Pancreas (tissue), 10 donors: ENCODE data around the gene AUTS2. TPM values are rescaled to one million over a fixed set of nuclear protein-coding genes. Genes with fewer than 3 reads are reported as not detected.

Experiments
- ATAC-seq, 4 donors: fragments of 200-7000 bp; cut with Tn5 transposase; one replicate each; pipeline versions ENCODE4 v1.8.0 to v1.9.1; 2020; ENCODE audit warnings: mild to moderate bottlenecking in 4 of 4, moderate library complexity in 4 of 4
- DNase-seq, 6 donors: peaks; one replicate each; pipeline ENCODE4 v3.0.0-alpha.2; 2020
- FAIRE-seq: peaks from 2 replicates; lab custom pipeline; 2012; peaks lifted over from hg19 to GRCh38; lab: Jason Lieb, UNC
- H3K27ac ChIP-seq, 4 donors: fragments of 200-600 bp; sonication (generic); 1 replicate in 3 of 4; 2 replicates in 1 of 4; pipeline versions ENCODE4 v1.5.0 to v1.8.0; 2020
- H3K27me3 ChIP-seq, 4 donors: fragments of 200-600 bp; one replicate each; pipeline ENCODE4 v1.8.0; 2021
- H3K36me3 ChIP-seq, 3 donors: fragments of 200-600 bp; sonication (generic) in 1 of 3; one replicate each; pipeline versions ENCODE4 v1.5.0 to v1.8.0; 2020 to 2021
- H3K4me1 ChIP-seq, 3 donors: fragments of 200-600 bp; one replicate each; pipeline ENCODE4 v1.8.0; 2021
- H3K4me3 ChIP-seq, 4 donors: fragments of 200-600 bp; sonication (generic) in 2 of 4; one replicate each; pipeline versions ENCODE4 v1.5.0 to v1.8.0; 2020 to 2021
- H3K9me3 ChIP-seq, 4 donors: fragments of 200-600 bp; one replicate each; pipeline ENCODE4 v1.8.0; 2021
- WGBS, 2 donors: extraction: QIAGEN DNeasy Blood & Tissue Kit; methylation state at CpG; one replicate each; pipeline ENCODE4 v1.1.7; 2013; 5-methylcytosine and 5-hydroxymethylcytosine counted together
- intact Hi-C, 3 donors: fragments of 100-400 bp; cut with DNase I; formaldehyde crosslinking; loops; one replicate each; pipeline versions ENCODE4 v1.11.1 to v1.14.2; 2022
- polyA plus RNA-seq, 2 donors: library from polyadenylated mRNA; stranded (reverse); fragments of 200-250 nt; gene quantifications; one replicate each; pipeline ENCODE4 v1.2.3, GENCODE V29; 2013
- total RNA-seq, 6 donors: library from RNA; stranded (reverse); fragmentation: NEBNext Ultra II Directional in 4 of 6; extraction: Animal tissue kit (Norgen Biotek cat#: 25700) in 4 of 6; gene quantifications; one replicate each; pipeline versions ENCODE4 v1.2.1 to v1.2.4, GENCODE V29; 2021 to 2023
- TF ChIP-seq, protein P1 (sequence below), 4 donors: fragments of 200-600 bp; sonication (generic) in 3 of 4; IDR thresholded peaks; one replicate each; pipeline versions ENCODE4 v1.5.0 to v1.8.0; 2021; ENCODE audit warnings: antibody characterized with exemption in 4 of 4
- donor health status: healthy with polysubstance abuse.
- donor health status: DM: no; HTN: no; CAD: no; lungs with moderate emphysema.
- donor health status: DM: no; HTN: no; CAD: no.
- donor health status: control.
- donor health status: control.
- donor health status: Bipolar disorder and iron deficiency.
- donor health status: DM: yes; HTN: yes; CAD: no.
- donor health status: DM: no; HTN: no; CAD: no.
- donor health status: DM: no; HTN: no; CAD: no.
- donor health status: DM: yes; HTN: yes; CAD: no.

The AUTS2 gene
- total and polyA plus RNA-seq, 8 donors = 5.8 to 16.8 (median 9.9) TPM

DNA sequence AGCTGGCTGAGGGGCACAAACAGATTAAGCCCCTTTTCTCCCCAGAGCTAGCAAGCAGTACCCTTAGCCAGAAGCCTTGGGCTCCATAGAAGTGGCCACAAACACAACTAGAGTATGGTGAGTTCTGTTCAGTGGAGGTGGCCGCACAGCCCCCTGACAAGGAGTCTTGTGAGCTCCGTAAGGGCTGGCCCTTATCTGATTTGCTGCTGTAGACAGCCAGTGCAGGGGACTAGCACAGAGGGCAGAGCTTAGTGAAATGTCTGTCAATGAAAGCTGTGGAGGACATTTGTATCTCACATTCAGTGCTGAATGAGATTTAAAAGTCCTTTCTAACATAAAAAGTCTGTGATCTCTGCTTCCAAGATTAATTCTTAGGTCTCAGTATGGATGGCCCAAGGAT lies 137.3 kb downstream of the AUTS2 start:
- WGBS, 2 donors = 79 to 95% methylated on average over 2 of the region's 2 CpGs
- Histone ChIP-seq H3K36me3 (no peaks in the 10 kb centered on the region), H3K9me3 (no peaks in the 10 kb centered on the region), H3K4me3 (no peak overlapping the region), H3K27me3 (no peaks in the 10 kb centered on the region), H3K27ac (no peak overlapping the region), H3K4me1 (peaks cover 11 to 17% (median 13%) of the 10 kb centered on the region in 3 donors)
- FAIRE-seq (no peak), ATAC-seq (no peak), DNase-seq (no peak)
- TF ChIP-seq, protein P1, sequence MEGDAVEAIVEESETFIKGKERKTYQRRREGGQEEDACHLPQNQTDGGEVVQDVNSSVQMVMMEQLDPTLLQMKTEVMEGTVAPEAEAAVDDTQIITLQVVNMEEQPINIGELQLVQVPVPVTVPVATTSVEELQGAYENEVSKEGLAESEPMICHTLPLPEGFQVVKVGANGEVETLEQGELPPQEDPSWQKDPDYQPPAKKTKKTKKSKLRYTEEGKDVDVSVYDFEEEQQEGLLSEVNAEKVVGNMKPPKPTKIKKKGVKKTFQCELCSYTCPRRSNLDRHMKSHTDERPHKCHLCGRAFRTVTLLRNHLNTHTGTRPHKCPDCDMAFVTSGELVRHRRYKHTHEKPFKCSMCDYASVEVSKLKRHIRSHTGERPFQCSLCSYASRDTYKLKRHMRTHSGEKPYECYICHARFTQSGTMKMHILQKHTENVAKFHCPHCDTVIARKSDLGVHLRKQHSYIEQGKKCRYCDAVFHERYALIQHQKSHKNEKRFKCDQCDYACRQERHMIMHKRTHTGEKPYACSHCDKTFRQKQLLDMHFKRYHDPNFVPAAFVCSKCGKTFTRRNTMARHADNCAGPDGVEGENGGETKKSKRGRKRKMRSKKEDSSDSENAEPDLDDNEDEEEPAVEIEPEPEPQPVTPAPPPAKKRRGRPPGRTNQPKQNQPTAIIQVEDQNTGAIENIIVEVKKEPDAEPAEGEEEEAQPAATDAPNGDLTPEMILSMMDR (IDR thresholded peaks at IDR 0.05) = no peak
- intact Hi-C loops = no loop called here

DNA sequence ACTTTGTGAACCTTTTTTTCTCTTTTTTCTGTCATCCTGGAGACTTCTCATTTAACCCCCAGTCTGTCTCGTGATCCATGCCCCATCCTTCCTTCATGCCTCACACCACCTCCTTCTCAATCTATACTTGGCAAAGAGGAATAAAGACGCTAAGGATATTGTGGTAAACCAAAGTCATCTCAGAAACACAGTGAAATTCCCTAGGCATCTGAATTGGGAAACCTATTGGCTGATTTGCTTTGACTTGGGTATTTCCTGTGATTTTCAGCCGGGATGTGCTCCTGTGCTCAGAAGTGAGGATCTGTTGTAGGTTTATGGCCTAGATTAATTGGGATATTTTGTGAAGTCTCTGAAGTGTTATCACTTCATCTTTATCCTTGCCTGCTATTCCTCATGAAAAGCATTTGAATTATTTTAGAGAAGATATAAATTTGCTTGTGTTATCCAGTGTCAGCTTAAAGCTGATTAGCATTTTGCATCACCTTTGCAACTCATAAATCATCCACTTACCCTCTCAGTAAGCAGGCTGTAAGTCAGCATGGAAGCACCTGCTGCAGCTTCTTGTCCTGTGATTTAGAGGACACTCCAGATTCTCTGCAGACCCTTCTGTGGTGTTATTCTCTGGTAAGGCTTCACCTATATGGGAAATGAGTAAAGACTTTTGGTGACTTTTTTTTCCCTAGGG lies 138.0 kb downstream of the AUTS2 start:
- no peaks in the 10 kb centered on the region for H3K36me3 ChIP-seq
- peaks cover 11 to 17% (median 13%) of the 10 kb centered on the region in 3 donors for H3K4me1 ChIP-seq
- H3K27me3 ChIP-seq = no peaks in the 10 kb centered on the region
- no peaks in the 10 kb centered on the region for H3K9me3 ChIP-seq
- no peak for FAIRE-seq
- 85 to 91% methylated on average over 3 of the region's 3 CpGs for WGBS, 2 donors
- intact Hi-C loops = no loop called here
- H3K27ac ChIP-seq = no peak overlapping the region
- H3K4me3 ChIP-seq = no peak overlapping the region
- TF ChIP-seq, protein P1 (IDR thresholded peaks at IDR 0.05) = no peak
- no peak for ATAC-seq
- no peak for DNase-seq

DNA sequence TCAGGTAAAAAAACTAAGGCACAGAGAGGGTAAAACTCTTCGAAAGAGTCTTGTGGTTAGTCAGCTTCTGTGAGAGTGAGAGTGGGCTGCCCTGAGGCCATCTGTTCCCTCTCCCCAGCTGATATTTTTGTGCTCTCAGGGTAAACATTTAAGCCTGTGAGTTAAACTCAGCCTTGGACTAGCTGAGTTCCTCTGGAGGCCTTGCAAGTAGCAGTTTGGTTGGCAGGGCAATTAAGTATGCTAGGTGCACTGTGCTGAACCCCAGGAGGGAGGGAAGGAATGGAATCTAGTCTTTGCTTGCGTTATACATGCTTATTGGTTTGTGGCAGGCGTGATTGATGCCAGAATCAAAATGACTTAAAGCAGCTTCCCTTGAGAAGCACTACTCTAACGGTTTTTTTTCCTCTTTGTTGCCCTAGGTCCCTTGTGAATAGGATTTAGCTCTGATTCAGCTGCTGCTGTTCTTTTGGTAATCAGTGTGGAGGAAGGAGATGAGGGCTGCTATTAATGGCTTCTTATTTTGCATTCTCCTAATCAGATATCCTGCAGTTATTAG lies 140.2 kb downstream of the AUTS2 start:
- Histone ChIP-seq H3K27me3 (no peaks in the 10 kb centered on the region), H3K36me3 (no peaks in the 10 kb centered on the region), H3K4me3 (no peak overlapping the region), H3K27ac (no peak overlapping the region), H3K9me3 (no peaks in the 10 kb centered on the region), H3K4me1 (peaks cover 8 to 17% (median 11%) of the 10 kb centered on the region in 3 donors)
- FAIRE-seq (no peak), DNase-seq (peak in 1 of 6 donors; percentile 11), ATAC-seq (peak; percentile 51 to 83 (median 73))
- intact Hi-C loops = no loop called here
- WGBS, 2 donors = 32 to 33% methylated on average over 4 of the region's 4 CpGs
- TF ChIP-seq, protein P1 (IDR thresholded peaks at IDR 0.05) = no peak

DNA sequence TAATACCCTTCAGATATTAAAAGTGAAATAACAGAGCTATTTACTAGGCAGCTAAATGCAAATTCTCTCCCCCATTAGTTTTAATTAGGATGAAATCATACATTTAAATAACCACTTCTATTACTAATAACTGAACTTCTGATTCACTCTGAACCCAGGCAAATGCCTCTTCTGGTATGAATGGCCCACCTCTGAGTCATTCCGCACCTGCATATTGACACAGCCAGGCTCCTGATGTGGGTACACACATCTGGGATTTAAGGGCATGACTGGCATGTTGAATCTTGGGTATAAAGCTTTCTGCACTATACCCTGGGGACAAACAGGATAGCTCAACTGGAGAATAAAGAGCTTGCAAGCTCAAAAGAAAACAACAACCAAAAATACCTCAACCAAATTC lies 140.9 kb downstream of the AUTS2 start:
- H3K4me3 ChIP-seq = no peak overlapping the region
- no peak overlapping the region for H3K27ac ChIP-seq
- ATAC-seq = peak; percentile 55 to 79 (median 73)
- intact Hi-C loops = no loop called here
- H3K9me3 ChIP-seq = no peaks in the 10 kb centered on the region
- TF ChIP-seq, protein P1 (IDR thresholded peaks at IDR 0.05) = no peak
- FAIRE-seq = no peak
- H3K4me1 ChIP-seq = peaks cover 8 to 17% (median 11%) of the 10 kb centered on the region in 3 donors
- no peaks in the 10 kb centered on the region for H3K36me3 ChIP-seq
- 52 to 60% methylated on average over 1 of the region's 1 CpG for WGBS, 2 donors
- DNase-seq = peak in 2 of 6 donors; percentile 15 to 17
- H3K27me3 ChIP-seq = no peaks in the 10 kb centered on the region

DNA sequence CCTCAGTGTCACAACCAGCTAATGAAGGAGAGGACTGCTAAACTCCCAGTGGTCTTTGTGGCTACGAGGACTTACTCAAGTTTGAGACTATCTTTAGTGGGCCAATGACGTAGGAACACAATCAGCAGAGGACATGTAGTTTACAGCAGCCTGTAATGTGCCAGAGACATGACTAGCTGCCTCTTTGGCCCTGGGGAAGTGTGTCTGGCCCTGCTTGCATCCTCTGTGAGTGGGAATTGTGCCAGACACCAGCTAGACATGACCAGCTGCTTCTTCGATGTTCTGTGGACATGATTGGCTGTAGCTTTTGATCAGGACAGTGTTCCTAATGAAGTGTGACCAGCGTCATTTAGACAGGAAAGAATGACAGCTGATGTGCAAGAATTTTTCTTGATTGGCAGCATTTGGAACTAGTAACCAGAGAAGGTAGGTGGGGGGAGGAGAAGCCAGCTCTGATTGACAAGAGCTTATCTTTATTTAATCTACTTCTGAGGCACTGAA lies 141.7 kb downstream of the AUTS2 start:
- no peak overlapping the region for H3K4me3 ChIP-seq
- no peaks in the 10 kb centered on the region for H3K9me3 ChIP-seq
- ATAC-seq (peak in 2 of 4 donors; percentile 27 to 36), DNase-seq (peak in 1 of 6 donors; percentile 10), FAIRE-seq (no peak)
- no peaks in the 10 kb centered on the region for H3K27me3 ChIP-seq
- no peak overlapping the region for H3K27ac ChIP-seq
- WGBS, 2 donors = 54 to 62% methylated on average over 4 of the region's 4 CpGs
- H3K36me3 ChIP-seq = no peaks in the 10 kb centered on the region
- intact Hi-C loops = no loop called here
- TF ChIP-seq, protein P1 (IDR thresholded peaks at IDR 0.05) = no peak
- peaks cover 8 to 17% (median 11%) of the 10 kb centered on the region in 3 donors for H3K4me1 ChIP-seq
